Retina (tissue), 1 donor: ENCODE measurements around the gene ZNF248.

Source experiments
- DNase-seq: peaks from one replicate; pipeline ENCODE4 v3.0.0-alpha.2; 2016

The ZNF248 gene

DNA sequence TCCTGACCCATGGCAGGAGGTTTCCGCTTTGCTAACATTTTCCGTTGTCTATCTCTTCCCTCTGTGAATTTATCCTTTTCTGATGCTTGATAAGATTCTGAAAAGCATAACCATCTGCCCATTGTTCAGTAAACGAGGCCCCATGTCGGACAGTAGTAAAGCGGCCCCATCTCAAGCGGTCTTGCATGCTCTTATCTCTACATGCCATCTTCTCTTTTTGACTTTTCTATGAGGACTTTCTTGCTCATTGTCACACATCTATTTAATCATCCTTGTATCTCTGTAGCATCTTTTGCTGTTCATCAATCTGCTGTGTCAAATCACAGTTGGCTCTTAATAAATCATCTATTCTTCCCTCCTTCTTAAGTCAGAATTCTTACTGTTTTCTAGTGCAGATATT is 37.6 kb downstream of the ZNF248 start:
- no peak for DNase-seq

- DNase-seq, result no peak
These were observed 41.1 kb downstream of the ZNF248 start for GRCh38 chr10:37816290-37816689.

DNA sequence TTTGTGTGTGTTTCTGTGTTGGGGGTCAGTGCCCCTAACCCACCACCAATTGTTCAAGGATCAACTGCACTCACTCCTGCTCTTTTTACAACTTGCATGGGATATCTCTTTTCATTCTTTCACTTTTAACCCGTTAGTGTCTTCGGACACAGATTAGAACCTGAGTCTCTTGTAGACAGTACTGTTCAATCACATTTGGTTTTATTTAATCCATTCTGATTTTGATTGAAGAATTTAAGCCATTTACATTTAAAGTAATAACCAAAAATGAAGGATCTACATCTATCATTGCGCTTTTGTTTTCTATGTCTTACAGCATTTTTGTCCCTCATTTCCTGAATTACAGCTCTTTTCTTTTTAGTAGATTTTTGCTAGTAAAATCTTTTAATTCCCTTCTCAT is 43.6 kb downstream of the ZNF248 start:
- DNase-seq, result no peak

GRCh38 chr10:37812290-37812689 is 45.1 kb downstream of the ZNF248 start:
- DNase-seq, result no peak

DNA sequence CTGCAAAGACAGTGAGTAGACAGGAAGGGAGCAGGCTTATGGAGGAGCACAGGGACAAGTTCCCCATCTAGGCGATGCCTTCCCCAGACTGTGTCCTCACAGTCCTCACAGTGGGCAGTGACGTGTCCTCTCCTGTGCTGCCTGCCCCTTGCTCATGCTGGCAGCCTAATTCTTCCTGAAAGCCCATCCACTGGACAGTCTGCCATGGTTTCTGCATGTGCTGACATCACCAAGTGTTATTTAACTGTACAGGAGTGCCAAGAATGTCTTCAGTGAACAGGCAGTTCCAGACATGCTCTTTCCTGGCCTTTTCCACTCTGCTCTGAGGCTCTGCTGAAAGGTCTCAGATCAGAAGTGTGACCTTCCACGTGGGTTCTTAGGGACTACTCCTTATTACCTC is 54.1 kb downstream of the ZNF248 start:
- no peak for DNase-seq

- DNase-seq, result no peak
These were observed 55.9 kb downstream of the ZNF248 start for GRCh38 chr10:37801557-37801956.

DNA sequence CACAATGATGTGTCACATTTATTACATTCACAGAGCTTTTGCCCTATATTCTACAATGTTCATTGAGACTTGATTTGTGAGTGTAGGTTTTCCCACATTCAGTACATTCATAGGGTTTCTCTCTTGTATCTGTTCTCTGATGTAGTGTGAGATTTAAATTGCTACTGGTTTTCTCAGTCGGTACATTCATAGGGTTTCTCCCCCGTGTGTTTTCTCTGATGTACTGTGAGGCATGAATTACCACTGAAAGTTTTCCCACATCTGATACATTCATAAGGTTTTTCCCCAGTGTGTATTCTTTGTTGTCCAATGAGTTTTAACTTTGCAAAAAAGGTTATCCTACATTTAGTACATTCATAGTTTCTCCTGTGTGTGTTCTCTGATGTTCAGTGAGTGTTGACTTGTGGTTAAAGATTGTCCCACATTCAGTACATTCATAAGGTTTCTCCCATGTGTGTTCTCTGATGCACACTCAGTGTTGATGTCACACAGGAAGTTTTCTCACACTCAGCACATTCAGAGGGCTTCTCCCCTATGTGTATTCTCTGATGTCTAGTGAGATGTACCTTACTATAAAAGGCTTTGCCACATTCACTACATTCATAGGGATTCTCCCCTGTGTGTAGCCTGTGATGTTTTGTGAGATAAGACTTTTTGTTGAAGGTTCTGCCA is 63.0 kb downstream of the ZNF248 start:
- no peak for DNase-seq

DNA sequence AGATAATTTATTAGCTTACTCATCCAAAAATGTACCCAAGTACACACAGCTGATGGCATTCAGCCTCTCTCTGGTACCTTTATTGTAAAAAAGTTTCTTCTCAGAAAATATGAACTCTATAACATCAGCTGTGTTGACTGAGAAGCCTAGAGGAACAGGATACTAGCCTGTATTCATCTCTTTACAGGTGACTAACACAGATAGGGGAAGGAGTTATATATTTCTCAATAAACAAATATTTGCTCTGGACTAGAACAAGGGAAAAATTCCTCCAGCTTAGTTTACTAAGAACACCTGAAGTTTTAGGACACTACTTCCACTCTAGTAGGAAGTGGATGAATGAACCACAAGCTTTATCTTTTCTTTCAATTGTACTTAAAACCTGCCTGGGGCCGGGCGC is 67.8 kb downstream of the ZNF248 start:
- DNase-seq, result no peak

- no peak for DNase-seq
These were observed 72.7 kb downstream of the ZNF248 start for GRCh38 chr10:37784678-37785077.

GRCh38 chr10:37780536-37780935 is 76.9 kb downstream of the ZNF248 start:
- no peak for DNase-seq

DNA sequence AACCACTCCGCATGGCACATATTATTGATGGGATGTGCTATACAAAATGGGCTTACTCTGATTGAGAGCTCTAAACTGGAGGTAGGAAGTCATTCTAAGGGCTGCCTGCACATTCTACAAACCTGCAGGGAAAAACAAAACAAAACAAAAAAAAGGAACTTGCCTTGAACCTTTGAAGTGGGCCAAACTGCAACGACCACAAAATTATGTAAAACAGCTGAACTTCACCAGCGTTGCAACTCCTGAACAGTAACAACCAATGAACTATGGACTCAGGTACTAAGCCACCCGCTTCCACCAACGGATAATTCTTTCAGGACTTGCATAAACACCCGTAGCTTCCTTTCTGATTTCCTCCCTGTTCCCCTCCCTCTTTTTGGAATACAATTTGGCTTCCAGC is 80.4 kb downstream of the ZNF248 start:
- no peak for DNase-seq

GRCh38 chr10:37775612-37776011 is 81.8 kb downstream of the ZNF248 start:
- DNase-seq, result no peak

GRCh38 chr10:37774351-37774750 is 83.1 kb downstream of the ZNF248 start:
- DNase-seq, result no peak

GRCh38 chr10:37765216-37765615 is 92.2 kb downstream of the ZNF248 start:
- DNase-seq, result no peak

- DNase-seq, result no peak
These were observed 94.3 kb downstream of the ZNF248 start for GRCh38 chr10:37763132-37763531.

GRCh38 chr10:37762287-37762686 is 95.1 kb downstream of the ZNF248 start:
- DNase-seq, result no peak

- no peak for DNase-seq
These were observed 96.6 kb downstream of the ZNF248 start for GRCh38 chr10:37760817-37761216.

DNA sequence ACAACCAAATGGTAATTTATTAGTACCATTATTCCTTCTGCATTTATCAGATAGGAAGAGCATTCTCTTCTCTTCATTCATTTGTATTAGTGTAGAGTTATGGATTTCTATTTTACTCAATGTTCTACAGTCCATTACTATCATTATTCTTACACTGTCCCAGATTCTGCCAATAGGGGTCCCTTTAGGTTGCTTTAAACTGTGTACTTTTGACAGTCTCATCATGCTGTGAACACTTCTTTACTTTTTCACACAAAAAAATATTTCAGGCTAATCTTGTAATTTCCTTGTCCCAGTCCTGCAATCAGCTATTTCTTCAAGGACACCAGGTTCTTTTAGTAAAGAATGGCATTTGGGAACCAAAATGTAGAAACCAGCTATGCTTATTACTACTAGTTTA is 99.3 kb downstream of the ZNF248 start:
- no peak for DNase-seq

GRCh38 chr10:37754538-37755323 is 102.7 kb downstream of the ZNF248 start:
- no peak for DNase-seq

- no peak for DNase-seq
These were observed 105.0 kb downstream of the ZNF248 start for GRCh38 chr10:37752334-37752875.

GRCh38 chr10:37748170-37748569 is 109.2 kb downstream of the ZNF248 start:
- DNase-seq, result no peak

- no peak for DNase-seq
These were observed 110.3 kb downstream of the ZNF248 start for GRCh38 chr10:37747081-37747480.

- no peak for DNase-seq
These were observed 115.6 kb downstream of the ZNF248 start for GRCh38 chr10:37741831-37742230.

- DNase-seq, result no peak
These were observed 118.2 kb downstream of the ZNF248 start for GRCh38 chr10:37739181-37739580.
